HL-60 (cell line): ENCODE results near the gene SMPD1.

Experiments
- GABPA ChIP-seq: IDR thresholded peaks from 2 replicates; pipeline ENCODE4 v1.6.1; 2012; ENCODE audit warnings: low read depth
- POLR2AphosphoS5 ChIP-seq: IDR thresholded peaks from 2 replicates; pipeline ENCODE4 v1.6.1; 2012; ENCODE audit warnings: low read depth
- SPI1 ChIP-seq: IDR thresholded peaks from 2 replicates; pipeline ENCODE4 v1.6.1; 2012; ENCODE audit warnings: low read depth, mild to moderate bottlenecking, borderline replicate concordance
- TF ChIP-seq, protein P1 (sequence below): IDR thresholded peaks from one replicate; pipeline ENCODE4 v1.5.1; 2011; ENCODE audit warnings: low read length, control low read depth, inconsistent platforms; ENCODE audit not compliant: insufficient read depth
- TF ChIP-seq, protein P2 (sequence below): IDR thresholded peaks from 2 replicates; pipeline ENCODE4 v1.6.1; 2012; ENCODE audit warnings: low read depth; ENCODE audit not compliant: insufficient replicate concordance

DNA sequence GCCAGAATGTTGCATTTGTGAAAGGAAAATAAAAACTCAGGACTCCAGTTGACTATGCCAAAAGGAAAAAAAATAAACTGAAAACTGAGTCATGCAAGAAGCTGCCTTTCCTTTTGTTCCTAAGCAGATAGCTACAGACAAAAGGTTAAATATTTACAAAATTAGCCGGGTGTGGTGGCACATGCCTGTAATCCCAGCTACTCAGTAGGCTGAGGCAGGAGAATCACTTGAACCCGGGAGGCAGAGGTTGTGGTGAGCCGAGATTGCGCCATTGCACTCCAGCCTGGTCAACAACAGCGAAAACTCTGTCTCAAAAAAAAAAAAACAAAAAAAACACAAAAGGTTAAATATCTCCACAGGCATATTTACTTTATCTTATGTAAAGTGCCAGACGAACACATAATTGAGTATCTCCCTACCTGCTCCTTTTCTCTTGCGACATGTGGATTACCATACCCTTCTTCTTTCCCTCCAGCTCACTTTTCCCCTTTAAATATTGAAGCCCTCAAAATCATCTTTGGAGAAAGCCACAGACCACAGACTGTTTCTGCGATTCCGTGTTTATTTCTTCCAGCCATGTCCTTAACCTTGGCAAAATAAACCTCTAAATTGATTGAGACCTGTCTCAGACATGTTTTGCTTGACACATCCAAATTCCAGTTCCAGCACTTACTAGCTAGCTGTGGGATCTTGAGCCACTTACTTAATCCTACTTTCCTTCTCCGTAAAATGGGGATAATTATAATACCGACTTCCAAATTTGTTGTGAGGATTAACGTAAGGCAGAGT, 2.3 kb upstream of the SMPD1 start:
- TF ChIP-seq, protein P1, sequence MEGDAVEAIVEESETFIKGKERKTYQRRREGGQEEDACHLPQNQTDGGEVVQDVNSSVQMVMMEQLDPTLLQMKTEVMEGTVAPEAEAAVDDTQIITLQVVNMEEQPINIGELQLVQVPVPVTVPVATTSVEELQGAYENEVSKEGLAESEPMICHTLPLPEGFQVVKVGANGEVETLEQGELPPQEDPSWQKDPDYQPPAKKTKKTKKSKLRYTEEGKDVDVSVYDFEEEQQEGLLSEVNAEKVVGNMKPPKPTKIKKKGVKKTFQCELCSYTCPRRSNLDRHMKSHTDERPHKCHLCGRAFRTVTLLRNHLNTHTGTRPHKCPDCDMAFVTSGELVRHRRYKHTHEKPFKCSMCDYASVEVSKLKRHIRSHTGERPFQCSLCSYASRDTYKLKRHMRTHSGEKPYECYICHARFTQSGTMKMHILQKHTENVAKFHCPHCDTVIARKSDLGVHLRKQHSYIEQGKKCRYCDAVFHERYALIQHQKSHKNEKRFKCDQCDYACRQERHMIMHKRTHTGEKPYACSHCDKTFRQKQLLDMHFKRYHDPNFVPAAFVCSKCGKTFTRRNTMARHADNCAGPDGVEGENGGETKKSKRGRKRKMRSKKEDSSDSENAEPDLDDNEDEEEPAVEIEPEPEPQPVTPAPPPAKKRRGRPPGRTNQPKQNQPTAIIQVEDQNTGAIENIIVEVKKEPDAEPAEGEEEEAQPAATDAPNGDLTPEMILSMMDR: no peak
- TF ChIP-seq, protein P2, sequence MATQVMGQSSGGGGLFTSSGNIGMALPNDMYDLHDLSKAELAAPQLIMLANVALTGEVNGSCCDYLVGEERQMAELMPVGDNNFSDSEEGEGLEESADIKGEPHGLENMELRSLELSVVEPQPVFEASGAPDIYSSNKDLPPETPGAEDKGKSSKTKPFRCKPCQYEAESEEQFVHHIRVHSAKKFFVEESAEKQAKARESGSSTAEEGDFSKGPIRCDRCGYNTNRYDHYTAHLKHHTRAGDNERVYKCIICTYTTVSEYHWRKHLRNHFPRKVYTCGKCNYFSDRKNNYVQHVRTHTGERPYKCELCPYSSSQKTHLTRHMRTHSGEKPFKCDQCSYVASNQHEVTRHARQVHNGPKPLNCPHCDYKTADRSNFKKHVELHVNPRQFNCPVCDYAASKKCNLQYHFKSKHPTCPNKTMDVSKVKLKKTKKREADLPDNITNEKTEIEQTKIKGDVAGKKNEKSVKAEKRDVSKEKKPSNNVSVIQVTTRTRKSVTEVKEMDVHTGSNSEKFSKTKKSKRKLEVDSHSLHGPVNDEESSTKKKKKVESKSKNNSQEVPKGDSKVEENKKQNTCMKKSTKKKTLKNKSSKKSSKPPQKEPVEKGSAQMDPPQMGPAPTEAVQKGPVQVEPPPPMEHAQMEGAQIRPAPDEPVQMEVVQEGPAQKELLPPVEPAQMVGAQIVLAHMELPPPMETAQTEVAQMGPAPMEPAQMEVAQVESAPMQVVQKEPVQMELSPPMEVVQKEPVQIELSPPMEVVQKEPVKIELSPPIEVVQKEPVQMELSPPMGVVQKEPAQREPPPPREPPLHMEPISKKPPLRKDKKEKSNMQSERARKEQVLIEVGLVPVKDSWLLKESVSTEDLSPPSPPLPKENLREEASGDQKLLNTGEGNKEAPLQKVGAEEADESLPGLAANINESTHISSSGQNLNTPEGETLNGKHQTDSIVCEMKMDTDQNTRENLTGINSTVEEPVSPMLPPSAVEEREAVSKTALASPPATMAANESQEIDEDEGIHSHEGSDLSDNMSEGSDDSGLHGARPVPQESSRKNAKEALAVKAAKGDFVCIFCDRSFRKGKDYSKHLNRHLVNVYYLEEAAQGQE: no peak
- TF ChIP-seq SPI1 (no peak), POLR2AphosphoS5 (no peak), GABPA (no peak)
